ENCODE results near the gene MESD. TPM values are rescaled to one million over a fixed set of nuclear protein-coding genes. Genes with fewer than 3 reads are reported as not detected.

Gene MESD
- total RNA-seq, 4 donors from 2014 or later = 5.5 to 7.9 (median 6.6) TPM

- Histone ChIP-seq H3K36me3 (no peaks in the 10 kb centered on the region), H3K4me3 (no peak overlapping the region), H3K9me3 (no peaks in the 10 kb centered on the region), H3K27ac (peak overlapping the region in 2 of 4 donors; percentile 3 to 34), H3K27me3 (no peaks in the 10 kb centered on the region), H3K4me1 (no peaks in the 10 kb centered on the region)
- intact Hi-C loops (cut with DNase I; ENCODE audit: low total_unique reads) = no loop called here
- DNase-seq (no peak), ATAC-seq (peak; percentile 76 to 82)
- TF ChIP-seq POLR2A (IDR thresholded peaks at IDR 0.05) (no peak), CTCF (IDR thresholded peaks at IDR 0.05 in 4 of 5, conservative IDR thresholded peaks at IDR 0.05 in 1 of 5) (no peak)
- in situ Hi-C loops (cut with MboI; ENCODE audit: low sequenced_read_pairs in 4 of 4) = no loop called here
These were observed 27.0 kb upstream of the MESD start for GRCh38 chr15:81016489-81017068.

- H3K27ac ChIP-seq = peak overlapping the region in 1 of 4 donors; percentile 3
- intact Hi-C loops (cut with DNase I; ENCODE audit: low total_unique reads) (no loop called here), in situ Hi-C loops (cut with MboI; ENCODE audit: low sequenced_read_pairs in 4 of 4) (no loop called here)
- TF ChIP-seq POLR2A (IDR thresholded peaks at IDR 0.05) (no peak), CTCF (IDR thresholded peaks at IDR 0.05 in 4 of 5, conservative IDR thresholded peaks at IDR 0.05 in 1 of 5) (no peak)
- H3K36me3 ChIP-seq = no peaks in the 10 kb centered on the region
- no peak overlapping the region for H3K4me3 ChIP-seq
- DNase-seq (no peak), ATAC-seq (peak; percentile 17 to 49)
- H3K4me1 ChIP-seq = no peaks in the 10 kb centered on the region
- no peaks in the 10 kb centered on the region for H3K9me3 ChIP-seq
- no peaks in the 10 kb centered on the region for H3K27me3 ChIP-seq
These were observed 26.2 kb upstream of the MESD start for GRCh38 chr15:81015621-81016488.

- Histone ChIP-seq H3K4me3 (no peak overlapping the region), H3K27ac (no peak overlapping the region), H3K36me3 (no peaks in the 10 kb centered on the region), H3K9me3 (no peaks in the 10 kb centered on the region), H3K27me3 (no peaks in the 10 kb centered on the region), H3K4me1 (no peaks in the 10 kb centered on the region)
- TF ChIP-seq CTCF (IDR thresholded peaks at IDR 0.05 in 4 of 5, conservative IDR thresholded peaks at IDR 0.05 in 1 of 5) (no peak), POLR2A (IDR thresholded peaks at IDR 0.05) (no peak)
- ATAC-seq (no peak), DNase-seq (no peak)
- intact Hi-C loops (cut with DNase I; ENCODE audit: low total_unique reads) = no loop called here
- in situ Hi-C loops (cut with MboI; ENCODE audit: low sequenced_read_pairs in 4 of 4) = no loop called here
These were observed 25.0 kb upstream of the MESD start for GRCh38 chr15:81014446-81015093.

GRCh38 chr15:81013396-81013929 is 23.8 kb upstream of the MESD start:
- Histone ChIP-seq H3K36me3 (no peaks in the 10 kb centered on the region), H3K27ac (no peak overlapping the region), H3K4me3 (no peak overlapping the region), H3K27me3 (no peaks in the 10 kb centered on the region), H3K9me3 (no peaks in the 10 kb centered on the region), H3K4me1 (no peaks in the 10 kb centered on the region)
- DNase-seq (no peak), ATAC-seq (no peak)
- in situ Hi-C loops (cut with MboI; ENCODE audit: low sequenced_read_pairs in 4 of 4) (no loop called here), intact Hi-C loops (cut with DNase I; ENCODE audit: low total_unique reads) (no loop called here)
- TF ChIP-seq CTCF (IDR thresholded peaks at IDR 0.05 in 4 of 5, conservative IDR thresholded peaks at IDR 0.05 in 1 of 5) (no peak), POLR2A (IDR thresholded peaks at IDR 0.05) (no peak)

All from gastrocnemius medialis (tissue), 4 donors.